Activated T-cell treated with anti-CD3 and anti-CD28 coated beads for 1 hour (primary cell): Measurements from ENCODE around the gene FDX2.

ENCODE experiments used
- DNase-seq: peaks from one replicate; pipeline ENCODE4 v3.0.0-alpha.2; 2020; ENCODE audit warnings: low read depth

Gene FDX2

DNA sequence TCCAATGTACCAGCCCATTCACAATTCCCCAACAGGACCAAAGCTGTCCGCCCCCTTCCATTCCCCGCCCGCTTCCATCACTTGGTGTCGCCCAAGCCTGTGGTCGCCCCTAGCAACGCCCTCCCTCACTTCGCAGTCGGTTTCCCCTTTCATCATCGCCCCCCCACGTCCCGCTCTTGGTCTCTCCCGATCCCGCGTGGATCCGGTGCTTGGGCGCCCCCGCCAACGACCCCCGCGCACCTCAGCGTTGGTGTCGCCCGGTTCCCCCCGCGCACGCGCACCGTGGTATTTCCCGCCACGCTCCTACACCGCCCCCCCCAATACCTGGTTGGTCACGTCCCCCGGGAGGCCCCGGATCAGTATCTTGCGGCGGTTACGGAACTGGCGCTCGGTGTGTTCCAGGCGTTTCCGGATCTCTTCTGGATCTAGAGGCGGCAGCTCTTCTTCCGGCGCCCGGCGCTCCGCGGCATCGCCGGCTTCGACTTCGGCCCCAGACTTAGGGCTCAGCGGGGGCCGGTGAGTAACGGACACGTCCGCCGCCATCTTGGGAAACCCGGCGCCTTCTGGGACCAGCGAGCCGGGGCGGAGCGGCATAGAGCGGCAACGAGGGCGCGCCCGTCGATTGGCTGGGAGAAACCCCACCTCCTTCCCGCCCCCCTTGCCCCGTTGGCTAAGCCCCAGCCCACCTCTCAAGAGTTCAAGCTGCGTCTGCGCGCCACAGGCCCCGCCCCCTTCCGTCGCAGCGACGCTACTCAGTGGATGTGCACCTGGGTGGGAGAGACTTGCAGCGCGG lies 17.3 kb upstream of the FDX2 start, which contains the start of gene RAVER1:
Gene RAVER1, minus strand, starts transcription at position 565 of the 793 bp plus-strand sequence. Its CDS starts 22 bp downstream, at position 543.
- peak; percentile 97 for DNase-seq

DNA sequence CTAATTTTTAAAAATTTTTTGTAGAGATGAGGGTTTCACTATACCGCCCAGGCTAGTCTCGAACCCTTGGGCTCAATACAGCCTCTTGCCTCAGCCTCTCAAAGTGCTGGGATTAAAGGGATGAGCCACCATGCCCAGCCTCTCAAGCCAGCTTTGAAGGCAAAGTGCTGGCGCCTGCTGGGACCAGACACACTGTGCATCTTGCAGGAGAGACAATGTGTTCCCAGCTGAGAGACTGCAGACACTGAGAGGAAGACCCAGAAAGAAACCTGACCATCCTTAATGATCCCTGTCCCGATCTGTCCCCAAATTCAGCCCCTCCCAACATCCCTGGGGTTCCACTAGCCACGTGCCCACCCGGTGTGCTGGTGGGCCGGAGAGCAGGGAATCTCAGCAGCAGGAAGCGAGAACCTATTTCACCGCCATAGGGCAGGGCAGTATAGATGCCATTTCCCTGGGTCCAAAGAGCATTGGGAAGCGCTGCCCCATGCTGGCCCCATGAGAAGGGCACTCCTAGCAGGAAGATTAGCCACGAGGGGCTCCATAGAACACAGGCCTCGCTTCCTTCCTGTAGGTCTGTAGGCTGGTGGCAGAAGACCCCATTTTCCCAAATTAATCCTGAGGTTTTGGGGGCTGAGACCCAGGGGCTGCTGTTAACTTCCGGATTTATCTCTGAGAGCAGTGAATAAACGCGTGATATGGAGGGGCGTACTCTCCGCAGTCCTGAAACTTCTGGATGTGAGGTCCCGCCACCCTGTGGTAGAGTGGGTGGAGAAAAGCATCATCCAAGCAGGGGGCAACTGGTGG lies 16.5 kb upstream of the FDX2 start:
- no peak for DNase-seq

DNA sequence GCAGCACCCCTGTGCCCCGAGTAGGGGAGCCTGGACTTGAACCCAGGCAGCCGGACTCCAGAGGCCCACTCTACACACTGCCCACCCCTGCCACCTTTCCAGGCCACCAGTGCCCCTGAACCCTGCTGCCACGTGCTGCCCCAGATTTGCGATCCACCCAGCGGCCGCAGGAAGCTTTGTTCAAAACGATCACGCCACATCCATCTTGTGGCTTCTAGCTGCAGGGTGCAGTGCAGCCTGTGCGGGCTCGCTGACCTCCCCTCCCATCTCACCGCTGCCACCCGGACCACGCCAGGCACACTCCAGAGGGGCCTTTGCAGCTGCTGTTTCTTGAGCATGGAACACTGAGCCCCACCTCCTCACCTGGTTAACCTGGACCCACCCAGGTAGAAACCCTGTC lies 13.7 kb upstream of the FDX2 start:
- DNase-seq: no peak

DNA sequence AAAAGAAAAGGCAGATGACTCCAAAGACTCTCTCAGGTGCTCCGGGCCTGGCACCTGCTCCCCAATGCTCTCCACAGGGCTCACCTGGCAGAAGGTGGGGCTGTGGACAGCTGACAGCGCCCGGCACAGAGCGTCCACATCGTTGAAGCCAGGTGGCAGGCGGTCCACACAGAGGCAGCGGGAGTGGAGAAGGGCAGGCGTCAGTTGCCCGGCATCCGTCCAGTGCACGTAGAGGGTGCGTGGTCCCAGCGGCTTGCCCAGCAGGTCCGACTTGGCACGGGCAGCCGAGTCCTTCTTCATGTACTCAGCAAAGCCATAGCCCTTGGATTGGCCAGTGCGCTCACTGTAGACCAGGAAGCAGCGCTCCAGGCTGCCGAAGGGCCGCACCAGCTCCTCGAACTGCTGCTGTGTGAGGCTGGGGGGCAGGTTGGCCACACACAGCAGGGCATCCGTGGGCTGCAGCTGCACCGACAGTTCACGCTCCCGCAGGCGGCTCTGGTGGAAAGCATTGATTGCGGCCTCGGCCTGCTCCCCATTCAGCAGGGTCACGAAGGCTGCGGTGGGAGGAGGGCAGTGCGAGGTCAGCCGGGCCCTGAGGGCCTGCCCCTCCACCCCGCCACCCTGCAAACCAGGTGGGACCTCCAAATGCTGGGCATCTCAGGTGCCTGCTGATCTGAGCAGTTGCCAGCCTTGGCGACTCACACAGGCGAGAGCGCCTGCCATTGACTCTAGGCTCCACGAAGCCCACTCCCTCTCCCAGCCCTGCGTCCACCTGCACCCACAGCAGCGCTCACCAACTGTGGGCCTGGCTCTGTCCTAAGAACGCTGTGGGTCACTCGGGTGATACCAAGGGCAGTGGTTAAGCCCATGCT lies 13.0 kb upstream of the FDX2 start:
- DNase-seq: no peak

DNA sequence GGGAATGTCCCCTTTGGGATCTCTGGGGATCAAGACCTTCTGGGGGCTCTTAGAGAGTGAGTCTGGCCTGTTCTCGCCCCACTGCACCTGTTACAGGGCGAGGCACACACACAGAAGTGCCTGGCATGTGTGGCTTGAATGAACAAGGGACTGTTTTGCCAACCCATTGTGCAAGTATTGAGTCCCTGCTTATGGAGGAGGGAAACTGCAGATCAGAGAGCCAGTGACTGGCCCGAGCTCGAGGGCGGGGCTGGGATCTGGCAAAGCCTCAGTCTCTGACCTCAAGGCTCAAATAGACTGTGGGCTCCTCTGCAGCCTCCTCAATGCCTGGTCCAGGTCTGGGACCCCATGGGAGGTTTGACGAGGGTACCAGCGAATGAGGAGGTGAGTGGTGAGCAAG lies 12.0 kb upstream of the FDX2 start:
- DNase-seq: no peak

DNA sequence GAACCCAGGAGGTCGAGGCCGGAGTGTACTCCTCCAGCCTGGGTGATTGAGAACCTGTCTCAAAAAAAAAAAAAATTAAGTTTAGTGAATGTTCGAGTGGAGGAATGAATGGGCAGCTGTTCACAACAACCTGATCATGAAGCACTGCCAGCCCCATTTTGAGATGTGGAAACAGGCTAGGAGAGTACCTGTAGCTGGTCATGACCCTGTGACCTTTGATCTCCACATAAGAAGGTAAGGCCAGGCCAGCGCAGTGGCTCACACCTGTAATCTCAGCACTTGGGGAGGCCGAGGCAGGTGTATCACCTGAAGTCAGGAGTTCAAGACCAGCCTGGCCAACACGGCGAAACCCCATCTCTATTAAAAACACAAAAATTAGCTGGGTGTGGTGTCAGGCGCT lies 9.9 kb upstream of the FDX2 start:
- DNase-seq: no peak

DNA sequence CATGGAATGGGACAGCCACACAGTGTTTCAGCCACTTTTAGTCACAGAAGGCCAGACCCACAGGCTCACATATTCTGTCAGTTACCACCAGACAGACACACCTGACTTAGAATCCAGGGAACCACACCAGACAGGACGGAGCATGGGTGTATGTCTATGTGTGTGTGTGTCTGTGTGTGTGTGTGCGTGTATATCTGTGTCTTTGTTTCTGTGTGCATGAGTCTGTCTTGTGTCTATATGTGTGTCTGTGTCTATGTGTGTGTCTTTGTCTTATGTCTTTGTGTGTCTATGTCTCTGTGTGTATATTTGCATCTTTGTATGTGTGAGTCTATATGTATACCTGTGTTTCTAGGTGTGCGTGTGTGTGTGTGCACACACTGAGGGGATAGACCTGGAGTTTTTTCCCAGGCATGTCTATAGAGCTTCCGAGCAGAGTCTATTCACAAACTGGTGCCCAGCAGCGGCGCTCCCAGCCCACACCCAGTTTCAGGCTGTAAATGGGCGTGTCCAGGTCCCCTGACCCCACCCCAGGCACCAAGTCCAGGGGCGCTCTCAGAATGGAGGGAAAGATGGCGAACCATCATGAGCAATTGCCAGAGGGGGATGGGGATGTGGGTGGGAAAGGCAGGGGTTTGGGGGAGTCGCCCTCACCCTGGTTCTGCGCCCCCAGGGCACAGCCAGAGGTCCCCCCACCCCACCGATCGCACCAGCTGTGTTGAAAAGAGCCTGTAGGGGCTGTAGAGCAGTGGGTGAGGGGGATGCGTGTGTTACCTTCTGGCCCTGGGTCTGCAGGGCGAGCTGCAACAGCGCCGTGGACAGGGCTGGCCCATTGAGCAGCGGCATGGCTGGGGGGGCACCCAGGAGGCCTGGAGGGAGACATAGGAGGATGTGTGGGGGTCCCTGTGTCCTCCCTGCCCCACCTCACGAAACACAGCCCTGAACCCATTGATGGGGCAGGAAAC lies 6.3 kb upstream of the FDX2 start:
- DNase-seq: no peak

DNA sequence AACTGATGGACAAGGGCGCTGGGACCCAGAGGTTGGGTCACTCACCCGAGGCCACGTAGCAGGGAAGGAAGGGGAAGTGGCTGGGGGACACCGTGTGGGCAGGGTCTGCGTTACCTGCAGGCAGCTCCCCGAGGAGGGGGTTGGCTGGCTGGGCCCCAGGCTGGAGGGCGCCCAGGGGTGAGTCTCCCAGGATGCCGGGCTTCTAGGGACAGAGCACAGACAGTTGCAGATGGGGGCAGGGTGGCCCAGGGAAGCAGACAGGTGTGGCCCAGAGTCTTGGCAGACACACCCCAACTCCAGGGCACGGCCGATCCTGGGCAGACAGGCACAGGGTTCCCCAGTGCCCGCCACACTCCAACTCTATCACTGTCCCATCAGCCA lies 5.6 kb upstream of the FDX2 start:
- DNase-seq: no peak

DNA sequence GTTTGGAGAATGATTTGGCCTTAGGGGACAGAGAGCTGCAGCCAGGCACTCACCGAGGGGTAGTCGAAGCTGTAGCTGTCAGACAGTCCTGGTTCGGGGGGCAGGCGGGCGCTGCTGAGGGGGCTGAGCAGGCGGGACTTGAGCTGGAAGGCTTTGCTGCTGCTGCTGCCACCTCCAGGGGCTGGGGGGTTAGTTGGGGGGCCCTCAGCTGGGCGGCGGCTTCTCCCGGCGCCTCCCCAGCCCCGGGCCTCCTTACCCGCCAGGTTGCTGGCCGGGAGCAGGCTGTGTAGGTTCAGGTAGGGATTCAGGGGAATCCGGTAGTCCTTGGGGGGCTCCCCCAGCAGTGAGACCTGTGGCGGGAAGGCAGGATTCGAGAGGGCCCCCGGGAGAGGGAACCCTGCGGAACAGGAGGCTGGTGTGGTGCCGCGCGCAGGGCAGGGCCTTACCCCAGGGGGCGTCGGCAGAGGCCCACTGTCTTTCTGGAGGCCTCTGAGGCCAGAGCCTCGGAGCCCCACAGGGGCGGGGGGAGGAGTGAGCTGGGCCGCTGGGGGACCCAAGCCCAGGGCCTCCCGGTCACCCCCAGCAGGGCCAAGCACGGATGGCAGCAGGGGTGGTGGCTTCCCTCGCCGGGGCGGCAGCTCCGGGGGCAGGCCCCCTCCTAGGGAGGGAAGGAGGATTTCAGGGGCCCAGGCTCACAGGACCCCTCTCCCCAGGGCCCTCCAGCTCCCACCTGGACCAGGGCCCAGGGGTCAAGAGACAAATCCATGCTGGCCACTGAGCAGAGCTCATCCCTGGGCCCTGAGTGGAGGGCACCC lies 5.0 kb upstream of the FDX2 start:
- no peak for DNase-seq

DNA sequence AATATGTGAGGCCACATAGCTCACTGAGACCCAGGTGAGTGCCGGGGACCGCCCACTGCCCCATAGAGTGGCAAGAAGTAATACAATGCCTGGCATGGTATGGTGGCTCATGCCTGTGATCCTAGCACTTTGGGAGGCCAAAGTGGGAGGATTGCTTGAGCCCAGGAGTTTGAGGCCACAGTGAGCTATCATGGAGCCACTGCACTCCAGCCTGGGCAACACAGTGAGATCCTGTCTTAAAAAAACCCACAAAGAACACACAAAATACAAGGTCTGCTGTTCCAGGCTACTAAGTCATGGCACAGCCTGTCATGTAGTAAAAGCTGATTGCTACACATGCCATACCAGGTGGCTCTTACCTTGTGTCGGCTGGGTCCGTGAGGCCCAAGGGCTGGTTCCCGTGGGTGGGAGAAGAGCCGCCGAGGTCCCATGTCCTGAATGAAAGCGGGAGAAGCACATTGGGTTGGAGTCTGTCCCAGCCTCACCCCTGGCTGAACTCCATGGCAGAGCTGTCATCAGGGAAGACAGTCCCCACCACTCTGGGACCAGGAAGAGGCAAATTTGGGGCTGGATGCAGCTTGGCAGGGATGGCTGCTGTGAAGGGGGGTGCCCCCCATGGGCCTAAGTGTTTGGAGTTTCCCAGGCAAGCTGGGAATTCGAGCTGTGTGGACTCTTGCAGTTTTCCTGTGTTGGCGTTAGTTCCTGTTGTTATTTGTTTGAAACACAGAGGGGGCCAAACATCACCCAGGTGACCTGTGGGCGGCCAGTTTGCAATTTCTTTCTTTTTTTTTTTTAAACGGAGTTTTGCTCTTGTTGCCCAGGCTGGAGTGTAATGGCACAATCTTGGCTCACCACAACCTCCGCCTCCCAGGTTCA lies 3.2 kb upstream of the FDX2 start:
- no peak for DNase-seq

DNA sequence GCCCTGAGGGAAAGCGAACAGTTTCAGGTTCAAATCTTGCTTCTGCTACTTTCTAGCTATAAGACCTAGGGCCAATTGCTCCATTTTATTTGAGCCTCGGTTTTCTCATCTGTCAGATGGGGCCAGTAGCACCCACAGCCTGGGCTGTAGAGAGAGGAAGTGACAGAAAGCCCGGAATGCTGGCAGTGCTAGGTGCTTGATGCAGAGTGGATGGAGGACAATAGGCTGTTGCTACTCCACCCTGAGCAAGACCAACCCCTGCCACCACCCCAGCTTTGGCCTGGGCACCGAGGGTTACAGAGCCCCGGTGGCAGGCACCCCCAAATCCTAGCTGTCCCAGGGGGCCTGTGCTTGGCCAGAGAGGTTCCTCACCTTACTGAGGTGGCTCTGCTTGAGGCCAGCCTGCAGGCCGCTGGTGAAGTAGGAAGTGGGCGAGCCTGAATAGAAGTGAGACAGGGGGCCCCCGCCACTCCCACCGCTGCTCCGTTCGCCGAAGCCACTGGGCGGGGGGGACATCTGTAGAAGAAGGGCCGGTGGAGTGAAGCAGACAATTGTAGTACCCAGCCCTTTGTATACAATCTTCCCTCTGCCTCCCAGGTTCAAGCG lies 2.1 kb upstream of the FDX2 start:
- DNase-seq: no peak

DNA sequence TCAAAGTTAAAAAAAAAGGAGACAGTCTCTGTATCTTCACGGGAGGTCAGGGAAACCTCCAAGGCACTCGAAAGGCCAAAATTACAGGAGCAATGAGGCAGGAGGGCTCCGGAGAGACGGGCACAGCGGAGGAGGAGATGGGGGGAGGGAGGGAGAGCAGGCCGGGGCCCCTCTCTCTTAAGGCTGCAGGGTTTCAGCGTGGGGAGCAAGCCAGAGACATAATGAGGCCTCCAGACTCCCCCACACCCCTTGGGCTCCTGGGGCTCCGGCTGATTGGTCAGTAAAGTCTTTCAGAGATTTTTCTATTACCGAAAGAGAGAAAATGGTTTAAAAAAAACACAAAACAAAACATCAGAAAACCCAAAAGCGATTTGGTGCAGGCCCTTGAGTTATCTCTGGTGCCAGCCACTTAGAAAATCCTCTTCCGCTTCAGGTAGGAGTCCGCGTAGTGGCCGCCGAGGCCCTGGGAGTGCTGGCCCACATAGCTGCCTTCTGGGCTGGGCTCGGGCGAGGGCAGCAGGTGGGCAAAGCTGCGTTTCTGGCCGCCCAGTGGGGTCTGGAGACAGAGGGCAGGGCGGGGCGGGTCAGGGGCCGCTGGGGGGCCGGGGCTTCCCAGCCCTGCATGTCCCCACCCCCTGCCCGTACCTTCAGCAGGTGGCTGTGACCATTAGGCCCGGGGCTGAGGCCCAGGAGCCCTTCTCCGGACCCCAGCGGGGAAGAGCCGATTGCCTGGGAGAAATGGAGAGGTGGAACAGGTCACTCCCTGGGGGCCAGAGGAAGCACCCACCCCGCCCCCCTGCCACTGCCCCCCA lies 1.4 kb upstream of the FDX2 start:
- no peak for DNase-seq

DNA sequence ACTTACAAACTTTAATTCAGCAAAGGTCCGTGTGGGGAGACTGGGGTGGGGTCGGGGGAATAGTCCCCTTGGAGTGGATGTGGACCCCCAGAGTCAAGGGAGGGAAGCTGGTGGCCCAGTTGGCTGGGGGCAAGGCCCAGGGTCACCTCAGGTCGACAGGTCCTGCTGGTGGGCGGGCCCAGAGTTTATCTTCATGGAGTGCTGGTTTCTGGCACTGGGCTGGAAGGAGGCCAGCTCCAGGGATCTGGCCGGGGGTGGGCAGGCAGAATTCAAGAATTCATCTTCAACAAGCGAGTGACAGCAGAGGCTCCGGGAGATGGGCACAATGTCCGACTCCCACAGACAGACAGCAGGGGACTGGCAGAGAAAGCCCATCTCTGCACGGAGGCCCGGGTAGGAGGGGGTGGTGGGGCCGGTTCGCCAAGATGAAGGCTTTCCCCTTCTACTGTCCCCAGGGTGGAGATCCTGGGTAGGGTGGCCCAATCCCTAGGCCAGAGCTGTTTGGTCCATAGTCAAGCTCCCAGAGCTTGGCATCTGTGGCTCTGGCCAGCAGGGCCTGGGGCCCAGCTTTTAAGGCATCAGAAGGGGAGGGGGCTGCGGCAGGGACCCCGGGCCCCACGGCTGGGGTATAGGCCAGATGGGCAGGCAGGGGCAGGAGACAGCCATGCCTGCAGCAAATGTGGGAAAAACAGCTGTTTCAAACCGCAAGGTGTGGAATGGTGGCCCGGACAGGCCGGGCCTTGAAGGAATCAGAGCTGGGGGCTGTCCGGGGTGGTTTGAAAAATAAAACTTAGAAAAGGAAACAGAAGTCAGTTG lies 622 bp upstream of the FDX2 start:
- DNase-seq: no peak

DNA sequence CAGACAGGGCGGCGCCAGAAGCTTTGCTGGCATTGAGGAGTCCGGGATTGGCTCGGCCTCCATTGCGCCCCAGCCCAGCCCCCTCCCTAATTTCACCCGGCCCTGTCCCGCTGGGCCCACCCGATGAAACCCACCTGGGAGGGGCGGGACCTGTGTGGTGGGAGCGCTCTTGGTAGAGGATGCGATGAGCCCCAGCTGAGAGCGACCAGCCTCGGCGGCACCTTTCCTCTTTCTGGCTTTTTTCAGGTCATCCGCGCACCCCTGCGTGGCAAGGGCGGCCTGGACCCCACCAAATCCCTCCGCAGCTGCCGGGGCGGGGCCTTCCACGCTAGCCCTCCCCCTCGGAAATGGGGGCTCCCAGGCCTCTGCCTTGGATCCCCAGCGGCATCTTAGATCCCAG lies 6.4 kb downstream of the FDX2 start, which contains the start of gene ZGLP1:
Gene ZGLP1, minus strand, starts transcription at position 393 of the 400 bp plus-strand sequence.
- no peak for DNase-seq

DNA sequence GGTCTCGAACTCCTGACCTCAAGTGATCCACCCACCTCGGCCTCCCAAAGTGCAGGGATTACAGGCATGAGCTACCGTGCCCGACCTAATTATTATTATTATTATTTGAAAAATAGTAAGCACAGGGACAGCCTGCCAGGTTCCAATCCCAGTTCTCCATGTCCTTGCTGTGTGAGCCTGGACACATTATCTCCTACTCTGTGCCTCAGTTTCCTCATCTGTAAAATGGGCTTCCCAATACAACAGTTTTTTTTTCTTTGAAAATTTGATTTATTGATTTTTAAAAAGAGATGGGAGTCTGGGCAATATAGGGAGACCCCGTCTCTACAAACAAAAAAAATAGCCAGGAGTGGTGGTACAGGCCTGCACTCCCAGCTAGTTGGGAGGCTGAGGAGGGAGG lies 9.5 kb downstream of the FDX2 start:
- DNase-seq: no peak

DNA sequence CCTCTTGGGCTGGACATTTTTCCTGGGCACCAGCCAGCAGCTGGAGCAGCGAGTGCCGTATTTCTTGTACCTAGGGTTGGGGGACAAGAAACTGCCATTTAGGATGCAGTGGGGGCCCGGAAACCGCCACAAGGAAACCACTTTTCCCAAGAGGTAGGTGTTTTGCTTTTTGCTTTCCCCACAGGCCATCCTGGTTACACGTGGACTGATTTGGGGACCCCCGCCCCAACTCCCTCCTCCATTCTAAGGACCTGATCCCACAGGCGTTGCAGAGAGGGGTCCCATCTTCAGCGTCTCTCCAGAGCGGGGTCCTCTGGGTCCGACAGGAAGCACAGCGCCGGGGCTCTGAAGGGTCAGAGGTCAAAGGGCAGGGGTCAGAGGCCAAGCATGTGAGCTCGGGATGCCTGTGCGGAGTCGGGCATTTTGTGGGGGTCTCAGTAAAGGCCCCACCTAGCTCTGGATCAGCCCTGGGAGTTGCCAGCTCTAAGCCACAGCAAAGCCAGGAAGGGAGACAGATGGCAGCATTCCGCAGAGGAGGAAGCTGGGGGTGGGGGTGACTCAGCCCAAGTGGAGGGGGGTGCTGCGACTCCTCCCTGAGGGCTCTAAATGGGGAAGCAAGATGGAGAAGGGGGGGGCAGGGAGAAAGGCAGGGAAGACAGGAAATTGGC lies 10.5 kb downstream of the FDX2 start:
- DNase-seq: no peak
